Activated CD4-positive, alpha-beta T cell treated with anti-CD3 and anti-CD28 coated beads, Interleukin-2, amount 10 ng/mL, durations not matched to agents 7 days and 5 days (primary cell): ENCODE results near the gene AUTS2. TPM values are rescaled to one million over a fixed set of nuclear protein-coding genes. Genes with fewer than 3 reads are reported as not detected.

ENCODE experiments used
- CTCF ChIA-PET: fragments of 350-600 bp; sonication (Branson Sonifier 250); formaldehyde crosslinking; loops from one replicate; lab custom pipeline; 2021; ENCODE audit warnings: antibody characterized with exemption; lab: Charles Lee
- POLR2A ChIA-PET: fragments of 350-600 bp; sonication (Branson Sonifier 250); formaldehyde crosslinking; loops from one replicate; lab custom pipeline; 2021; ENCODE audit warnings: antibody characterized with exemption; lab: Charles Lee
- DNase-seq: peaks from one replicate; pipeline ENCODE4 v3.0.0-alpha.2; 2020
- H3K27ac Mint-ChIP-seq: one replicate; pipeline ENCODE4 v1.8.0; 2021; ENCODE audit warnings: mild to moderate bottlenecking, moderate library complexity, mixed read lengths
- H3K27me3 Mint-ChIP-seq: one replicate; pipeline ENCODE4 v1.8.0; 2021; ENCODE audit warnings: mixed read lengths
- H3K36me3 Mint-ChIP-seq: one replicate; pipeline ENCODE4 v1.8.0; 2021; ENCODE audit warnings: low read depth, mixed read lengths
- H3K4me1 Mint-ChIP-seq: one replicate; pipeline ENCODE4 v1.8.0; 2021; ENCODE audit warnings: mixed read lengths
- H3K4me3 Mint-ChIP-seq: one replicate; pipeline ENCODE4 v1.8.0; 2021; ENCODE audit warnings: mild to moderate bottlenecking, moderate library complexity, mixed read lengths
- H3K9me3 Mint-ChIP-seq: one replicate; pipeline ENCODE4 v1.8.0; 2021; ENCODE audit warnings: mixed read lengths
- total RNA-seq, 2 experiments: library from RNA; stranded (reverse); gene quantifications; one replicate each; pipeline ENCODE4 v1.2.3, GENCODE V29; 2021

Gene AUTS2
- total RNA-seq, 2 experiments from 2014 or later: 13.9 to 18.9 TPM

DNA sequence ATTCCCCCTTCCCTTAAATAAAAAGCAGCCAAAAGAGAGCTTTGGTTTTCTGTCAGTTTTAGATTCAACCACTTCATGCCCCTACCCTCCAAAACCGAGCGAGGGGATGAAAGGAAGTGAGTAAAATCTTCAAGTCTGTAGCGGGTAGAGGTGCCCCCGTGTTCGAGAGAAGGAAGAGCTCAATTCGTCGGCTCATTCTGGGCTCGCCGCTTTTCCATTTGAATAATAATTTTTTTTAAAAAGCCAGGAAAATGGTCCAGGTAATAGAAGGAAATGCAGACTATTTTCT is 1097.5 kb downstream of the AUTS2 start:
- Mint-ChIP-seq H3K27ac (peak overlapping the region; percentile 62), H3K4me3 (peak overlapping the region; percentile 82), H3K27me3 (peaks cover 44% of the 10 kb centered on the region), H3K9me3 (no peaks in the 10 kb centered on the region), H3K4me1 (peaks cover 16% of the 10 kb centered on the region), H3K36me3 (no peaks in the 10 kb centered on the region)
- POLR2A ChIA-PET: interaction anchor here (0.7 kb wide), 1 partner anchor 37 kb away, joined by 3 read pairs; no protein-coding TSS in a partner anchor
- no peak for DNase-seq
- CTCF ChIA-PET: interaction anchor here (1.4 kb wide), 1 partner anchor 10 kb away, joined by 3 read pairs; no protein-coding TSS in a partner anchor

DNA sequence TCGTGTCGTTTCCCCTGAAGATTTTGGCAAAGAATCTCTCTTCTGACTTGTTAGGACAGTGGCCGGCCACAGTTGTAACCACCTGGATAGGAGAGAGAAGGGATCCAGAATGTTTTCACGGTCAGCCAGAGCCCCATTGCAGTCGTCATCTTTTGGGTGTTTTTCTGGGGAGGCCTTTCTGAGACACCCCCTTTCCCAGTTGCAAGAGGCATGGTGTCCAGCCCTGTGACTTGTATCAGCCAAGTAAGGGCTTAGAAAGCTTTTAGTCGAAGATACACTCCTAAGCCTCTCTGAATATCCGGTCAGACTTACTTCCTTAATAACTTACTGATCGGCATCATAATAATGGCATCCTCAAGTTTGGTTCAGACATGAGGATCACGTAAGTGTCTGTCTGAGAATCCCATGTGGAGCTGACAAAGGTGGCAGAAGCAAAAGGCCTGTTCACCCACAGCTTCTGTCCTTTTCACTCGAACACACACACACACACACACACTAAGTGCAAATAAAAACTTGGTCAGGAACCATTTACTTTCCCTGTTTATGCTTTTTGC is 1098.0 kb downstream of the AUTS2 start:
- no peak for DNase-seq
- no peaks in the 10 kb centered on the region for H3K36me3 Mint-ChIP-seq
- H3K4me3 Mint-ChIP-seq: peak overlapping the region; percentile 82
- CTCF ChIA-PET: interaction anchor here (1.4 kb wide), 1 partner anchor 10 kb away, joined by 3 read pairs; no protein-coding TSS in a partner anchor
- no peak overlapping the region for H3K27ac Mint-ChIP-seq
- peaks cover 44% of the 10 kb centered on the region for H3K27me3 Mint-ChIP-seq
- H3K4me1 Mint-ChIP-seq: peaks cover 16% of the 10 kb centered on the region
- POLR2A ChIA-PET: interaction anchor here (0.7 kb wide), 1 partner anchor 37 kb away, joined by 3 read pairs; no protein-coding TSS in a partner anchor
- no peaks in the 10 kb centered on the region for H3K9me3 Mint-ChIP-seq

DNA sequence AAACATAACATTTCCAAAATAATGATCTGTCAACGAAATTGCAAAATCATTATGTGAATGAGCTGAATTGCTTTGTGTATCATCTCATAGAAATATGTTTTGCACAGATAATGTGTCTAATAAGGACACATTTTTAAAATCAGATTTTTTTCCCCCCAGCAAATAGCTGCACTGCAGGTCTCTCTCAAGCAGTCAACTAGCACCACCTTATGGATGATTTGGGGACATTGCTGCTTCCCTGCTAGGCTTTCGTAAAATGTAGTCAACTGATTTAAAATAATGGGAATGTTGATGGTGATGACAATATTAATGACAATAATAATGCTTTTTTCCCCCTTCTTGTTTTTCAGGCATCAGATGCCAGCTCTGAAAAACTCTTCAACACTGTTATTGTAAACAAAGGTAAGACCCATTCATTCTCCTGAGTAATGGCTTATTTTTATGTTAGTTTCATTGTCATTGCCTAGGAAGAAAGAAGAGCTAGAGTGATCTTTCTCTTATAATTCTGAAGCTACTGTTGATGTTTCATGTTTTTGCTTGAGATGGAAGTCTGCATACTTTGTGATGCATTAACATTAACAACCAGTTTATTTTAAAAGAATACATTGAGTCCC is 1100.1 kb downstream of the AUTS2 start:
- Mint-ChIP-seq H3K36me3 (no peaks in the 10 kb centered on the region), H3K27me3 (peaks cover 30% of the 10 kb centered on the region), H3K4me3 (no peak overlapping the region), H3K9me3 (no peaks in the 10 kb centered on the region), H3K4me1 (peaks cover 11% of the 10 kb centered on the region), H3K27ac (no peak overlapping the region)
- peak; percentile 42 for DNase-seq
- ChIA-PET POLR2A (interaction anchor here (0.7 kb wide), 1 partner anchor 77 kb away, joined by 7 read pairs; no protein-coding TSS in a partner anchor), CTCF (interaction anchor here (1.0 kb wide), 1 partner anchor 152 kb away, joined by 3 read pairs; no protein-coding TSS in a partner anchor)

DNA sequence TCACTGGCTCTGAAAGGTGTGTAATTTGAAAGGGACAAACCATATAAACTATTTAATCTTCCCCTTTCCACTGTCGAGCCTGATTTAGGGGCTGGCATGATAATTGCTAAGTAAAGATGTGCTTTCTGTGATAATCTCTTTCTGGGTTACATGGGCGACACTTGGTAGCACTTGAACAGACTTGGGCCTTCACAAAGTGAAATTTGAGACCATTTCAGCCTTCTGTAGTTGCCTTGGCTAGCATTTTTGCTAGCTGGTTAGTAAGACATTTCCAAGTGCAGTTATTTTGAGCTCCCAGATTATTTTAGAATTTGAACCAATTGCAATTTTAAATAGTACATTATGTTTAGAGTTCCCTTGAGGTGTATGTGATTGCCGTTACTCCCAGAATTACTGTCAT is 1101.0 kb downstream of the AUTS2 start:
- no peak overlapping the region for H3K27ac Mint-ChIP-seq
- DNase-seq: no peak
- peaks cover 28% of the 10 kb centered on the region for H3K27me3 Mint-ChIP-seq
- no peaks in the 10 kb centered on the region for H3K36me3 Mint-ChIP-seq
- H3K4me1 Mint-ChIP-seq: peaks cover 8% of the 10 kb centered on the region
- no peaks in the 10 kb centered on the region for H3K9me3 Mint-ChIP-seq
- ChIA-PET CTCF (no interaction called here), POLR2A (no interaction called here)
- H3K4me3 Mint-ChIP-seq: no peak overlapping the region

DNA sequence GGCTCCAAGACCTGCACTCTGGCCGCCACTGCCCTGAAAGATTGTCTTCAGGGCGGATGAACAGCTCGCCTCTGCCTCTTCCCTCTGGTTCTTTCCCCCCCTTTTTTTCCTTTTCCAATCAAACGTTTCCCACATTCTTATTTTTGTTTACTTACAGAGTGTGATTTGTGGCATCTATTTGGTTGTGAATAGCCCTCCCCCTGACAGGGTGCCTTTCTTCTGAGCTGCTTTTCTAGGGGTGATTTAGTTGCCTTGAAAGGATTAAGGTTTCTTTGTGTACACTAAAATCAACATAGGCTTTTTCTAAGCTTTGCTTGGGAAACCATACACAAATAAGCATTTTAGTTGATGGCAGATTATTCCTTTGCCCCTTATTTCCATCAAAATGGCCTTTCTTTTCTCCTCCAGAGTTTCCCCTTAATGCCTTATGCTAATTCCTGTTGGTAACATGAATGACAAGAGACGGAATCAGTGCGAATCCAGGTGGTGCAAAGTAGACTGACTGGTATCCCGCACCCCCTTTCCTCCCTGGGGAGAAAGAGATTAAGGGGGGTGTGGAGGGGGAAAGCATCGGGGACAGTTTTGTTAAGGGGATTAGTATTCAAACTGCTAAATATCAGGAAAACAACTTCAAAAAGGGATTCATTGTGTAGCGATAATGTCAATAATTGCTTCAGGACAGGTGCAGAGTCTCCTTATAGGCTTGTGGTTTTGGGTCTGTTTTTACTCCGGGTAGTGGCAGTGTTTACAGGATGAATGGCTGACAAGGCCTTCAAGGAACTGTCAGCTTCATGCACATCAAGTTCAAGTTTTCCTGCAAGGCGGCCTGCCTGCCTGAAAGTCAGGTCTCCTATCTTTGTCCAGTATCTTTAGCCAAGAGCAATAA is 1102.0 kb downstream of the AUTS2 start:
- H3K36me3 Mint-ChIP-seq: no peaks in the 10 kb centered on the region
- no peak overlapping the region for H3K4me3 Mint-ChIP-seq
- H3K27ac Mint-ChIP-seq: no peak overlapping the region
- DNase-seq: no peak
- H3K9me3 Mint-ChIP-seq: no peaks in the 10 kb centered on the region
- peaks cover 25% of the 10 kb centered on the region for H3K27me3 Mint-ChIP-seq
- H3K4me1 Mint-ChIP-seq: peaks cover 6% of the 10 kb centered on the region
- ChIA-PET CTCF (no interaction called here), POLR2A (no interaction called here)

DNA sequence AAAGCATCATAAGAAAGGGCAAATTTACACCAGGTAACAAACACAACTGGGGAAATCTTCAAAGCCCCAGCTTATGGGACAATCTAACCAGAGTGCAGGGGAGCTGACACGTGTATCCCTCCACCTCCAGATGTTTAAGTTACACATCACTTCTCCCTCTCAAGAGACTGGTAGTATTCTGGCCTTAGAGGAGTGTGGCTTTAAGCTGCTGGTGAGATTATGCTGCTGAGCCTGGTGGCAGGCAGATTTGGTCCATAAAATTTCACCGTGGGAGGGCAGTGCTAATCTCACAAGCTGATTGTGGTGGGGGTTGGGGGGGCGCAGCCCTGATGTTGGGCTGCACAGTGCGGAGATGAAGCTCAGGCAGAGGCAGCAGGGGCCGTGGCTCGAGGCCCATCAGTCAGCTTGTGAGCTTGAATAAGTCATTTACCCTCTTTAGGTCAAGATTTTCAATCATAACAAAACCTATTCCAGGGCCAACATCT is 1102.7 kb downstream of the AUTS2 start:
- Mint-ChIP-seq H3K27me3 (peaks cover 18% of the 10 kb centered on the region), H3K4me1 (no peaks in the 10 kb centered on the region), H3K4me3 (no peak overlapping the region), H3K36me3 (no peaks in the 10 kb centered on the region), H3K9me3 (no peaks in the 10 kb centered on the region), H3K27ac (no peak overlapping the region)
- CTCF ChIA-PET: interaction anchor here (0.7 kb wide), 1 partner anchor 361 kb away, joined by 3 read pairs; no protein-coding TSS in a partner anchor
- POLR2A ChIA-PET: no interaction called here
- DNase-seq: no peak

DNA sequence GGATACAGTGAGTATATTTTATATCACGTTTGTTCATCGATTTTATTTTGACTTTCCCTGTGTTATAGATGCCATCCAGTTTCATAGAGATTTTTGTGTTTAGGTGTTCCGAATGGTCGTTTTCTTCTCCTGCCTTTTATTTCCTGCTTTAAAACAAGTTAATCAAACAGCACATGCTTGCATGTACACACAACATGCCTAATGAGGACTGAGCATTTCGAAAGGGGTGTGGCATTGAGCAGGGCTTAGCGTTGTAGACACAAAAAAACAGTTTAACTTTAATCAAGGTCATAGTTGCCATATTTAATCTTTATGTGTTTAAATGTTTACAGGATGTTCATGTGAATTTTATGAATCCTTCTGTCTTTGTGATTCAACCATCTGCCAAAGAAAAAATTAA is 1103.2 kb downstream of the AUTS2 start:
- no peaks in the 10 kb centered on the region for H3K4me1 Mint-ChIP-seq

DNA sequence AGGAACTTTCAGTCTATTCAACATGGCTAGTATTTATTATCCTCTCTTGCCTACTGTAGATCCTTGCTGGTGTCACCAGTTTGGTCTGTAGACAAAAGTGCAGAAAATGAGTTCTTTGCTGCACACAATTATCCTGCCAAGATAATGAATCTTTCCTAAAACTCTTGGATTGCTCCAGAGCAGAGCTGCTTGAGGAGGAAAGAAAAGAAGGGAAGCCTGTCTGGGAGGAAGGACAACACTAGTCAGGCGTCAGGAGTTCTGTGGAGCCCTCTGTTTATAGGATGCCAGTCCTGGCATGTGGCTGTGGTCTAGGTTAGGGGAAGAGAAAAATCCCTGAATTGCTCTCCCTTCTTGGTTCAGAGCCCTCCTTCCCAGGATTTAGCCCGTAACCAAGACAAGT is 1103.7 kb downstream of the AUTS2 start:
- no peak overlapping the region for H3K4me3 Mint-ChIP-seq

More for the DNA sequence above, 1103.2 kb downstream of the AUTS2 start:
- ChIA-PET POLR2A (no interaction called here), CTCF (interaction anchor here (0.7 kb wide), 1 partner anchor 362 kb away, joined by 3 read pairs; no protein-coding TSS in a partner anchor)
- no peak for DNase-seq
- Mint-ChIP-seq H3K9me3 (no peaks in the 10 kb centered on the region), H3K27me3 (peaks cover 13% of the 10 kb centered on the region), H3K27ac (no peak overlapping the region), H3K4me3 (no peak overlapping the region), H3K36me3 (no peaks in the 10 kb centered on the region)

DNA sequence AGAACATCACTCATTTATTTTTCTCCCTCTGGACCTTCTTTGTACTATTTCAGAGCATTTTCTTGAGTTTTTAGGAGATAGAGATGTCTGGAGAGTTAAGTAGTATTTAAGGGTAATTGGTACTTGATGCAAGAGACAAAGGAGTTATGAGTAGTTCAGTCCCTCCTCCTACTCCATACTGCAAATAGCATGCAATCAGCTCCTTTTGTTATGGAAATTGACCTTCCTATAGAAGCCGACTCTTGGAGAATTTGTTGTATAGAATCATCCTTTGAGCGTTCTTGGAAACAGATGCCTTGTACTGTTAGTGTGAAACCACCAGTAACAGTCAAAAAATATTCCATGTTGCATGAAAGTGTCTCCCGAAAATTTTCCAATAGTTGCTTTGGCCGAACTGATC is 1105.5 kb downstream of the AUTS2 start:
- no peaks in the 10 kb centered on the region for H3K27me3 Mint-ChIP-seq
- no peaks in the 10 kb centered on the region for H3K9me3 Mint-ChIP-seq
- POLR2A ChIA-PET: no interaction called here
- no peak overlapping the region for H3K27ac Mint-ChIP-seq
- CTCF ChIA-PET: no interaction called here
- H3K36me3 Mint-ChIP-seq: no peaks in the 10 kb centered on the region
- no peaks in the 10 kb centered on the region for H3K4me1 Mint-ChIP-seq
- no peak for DNase-seq
- H3K4me3 Mint-ChIP-seq: no peak overlapping the region

More for the DNA sequence above, 1103.7 kb downstream of the AUTS2 start:
- Mint-ChIP-seq H3K9me3 (no peaks in the 10 kb centered on the region), H3K36me3 (no peaks in the 10 kb centered on the region), H3K4me1 (no peaks in the 10 kb centered on the region), H3K27ac (no peak overlapping the region), H3K27me3 (peaks cover 8% of the 10 kb centered on the region)
- POLR2A ChIA-PET: no interaction called here
- no peak for DNase-seq
- CTCF ChIA-PET: no interaction called here

DNA sequence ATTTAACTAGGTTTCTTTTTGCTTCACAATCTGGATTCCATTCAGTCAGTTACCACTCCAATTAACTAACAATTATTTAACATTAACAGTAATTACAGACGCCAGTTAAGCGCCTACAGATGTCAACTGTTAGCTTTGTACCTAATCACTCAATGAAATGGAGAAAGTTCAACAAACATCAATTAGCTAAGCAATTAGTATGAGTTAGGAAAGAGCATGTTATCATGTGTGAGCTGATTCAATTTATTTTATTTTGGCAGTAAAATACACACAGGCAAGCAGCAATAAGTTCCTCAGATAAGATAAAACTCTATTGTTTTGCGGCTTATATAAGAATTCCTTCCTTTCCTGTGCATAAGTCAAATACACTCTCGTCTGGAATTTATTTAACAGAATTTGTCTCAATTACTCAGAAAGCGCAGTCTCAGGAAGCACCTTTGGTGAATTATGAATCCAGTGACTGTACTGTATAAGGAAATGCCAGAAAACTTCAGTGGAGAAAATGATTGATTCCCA is 1106.6 kb downstream of the AUTS2 start:
- DNase-seq: no peak
- no peaks in the 10 kb centered on the region for H3K36me3 Mint-ChIP-seq
- no peaks in the 10 kb centered on the region for H3K27me3 Mint-ChIP-seq
- ChIA-PET POLR2A (no interaction called here), CTCF (no interaction called here)
- H3K9me3 Mint-ChIP-seq: no peaks in the 10 kb centered on the region
- H3K4me1 Mint-ChIP-seq: no peaks in the 10 kb centered on the region
- H3K4me3 Mint-ChIP-seq: no peak overlapping the region
- H3K27ac Mint-ChIP-seq: no peak overlapping the region

DNA sequence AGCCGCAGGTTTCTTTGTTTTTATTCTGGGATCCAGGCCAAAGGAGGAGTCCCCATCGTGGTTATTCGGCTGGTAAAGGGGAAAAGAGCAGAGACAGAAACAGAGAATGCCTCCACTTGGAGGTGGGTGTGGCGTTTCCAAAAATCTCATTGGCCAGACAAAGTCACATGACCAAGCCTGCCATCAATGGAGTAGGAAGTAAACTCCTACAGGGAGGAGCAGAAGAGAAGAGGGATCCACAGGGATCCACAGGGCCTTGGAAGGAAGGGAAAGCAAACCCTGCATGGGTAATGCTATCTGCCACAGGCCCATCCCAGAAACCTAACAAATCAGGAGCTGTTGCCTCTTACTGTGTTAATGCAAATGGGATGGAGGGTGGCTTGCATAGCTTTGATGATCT is 1107.9 kb downstream of the AUTS2 start:
- Mint-ChIP-seq H3K4me3 (no peak overlapping the region), H3K27me3 (no peaks in the 10 kb centered on the region), H3K9me3 (no peaks in the 10 kb centered on the region), H3K27ac (no peak overlapping the region), H3K4me1 (no peaks in the 10 kb centered on the region), H3K36me3 (no peaks in the 10 kb centered on the region)
- ChIA-PET POLR2A (no interaction called here), CTCF (no interaction called here)
- DNase-seq: no peak

DNA sequence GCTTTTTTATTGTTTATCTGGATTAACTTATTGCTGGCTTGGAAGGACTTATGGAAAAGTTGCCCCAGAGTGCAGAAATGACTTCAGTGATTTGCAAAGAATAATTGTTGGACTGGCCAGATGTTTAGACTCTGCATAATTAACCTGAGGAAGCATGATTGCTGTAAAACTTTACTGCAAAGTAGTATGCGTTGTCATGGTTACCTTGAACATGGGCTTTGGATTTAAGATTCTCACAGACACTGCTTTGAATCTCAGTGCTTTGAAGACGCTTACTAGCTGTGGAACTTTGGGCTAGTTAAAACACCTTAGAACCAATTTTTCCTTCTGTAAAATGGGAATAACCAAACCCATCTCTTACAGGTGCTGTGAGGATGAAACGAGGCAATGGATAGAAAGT is 1108.4 kb downstream of the AUTS2 start:
- Mint-ChIP-seq H3K27ac (no peak overlapping the region), H3K4me1 (no peaks in the 10 kb centered on the region), H3K36me3 (no peaks in the 10 kb centered on the region), H3K27me3 (no peaks in the 10 kb centered on the region), H3K9me3 (no peaks in the 10 kb centered on the region), H3K4me3 (no peak overlapping the region)
- ChIA-PET CTCF (no interaction called here), POLR2A (no interaction called here)
- no peak for DNase-seq
